Ovary (tissue), 9 donors: ENCODE measurements around the gene CTDP1. TPM values are rescaled to one million over a fixed set of nuclear protein-coding genes. Genes with fewer than 3 reads are reported as not detected.

Experiments used
- DNase-seq, 5 donors: peaks; one replicate each; pipeline ENCODE4 v3.0.0-alpha.2; 2019 to 2020
- H3K27ac ChIP-seq, 2 donors: fragments of 200-600 bp; one replicate each; pipeline versions ENCODE4 v1.5.1 to v1.8.0; 2019 to 2022
- H3K27me3 ChIP-seq: fragments of 200-600 bp; one replicate; pipeline ENCODE4 v1.8.0; 2022
- H3K36me3 ChIP-seq: fragments of 200-600 bp; sonication (generic); one replicate; pipeline ENCODE4 v1.5.1; 2019
- H3K4me1 ChIP-seq: one replicate; pipeline ENCODE4 v1.8.1; 2013; ENCODE audit warnings: mild to moderate bottlenecking, moderate library complexity; ENCODE audit not compliant: insufficient read depth
- H3K4me3 ChIP-seq: fragments of 200-600 bp; sonication (generic); one replicate; pipeline ENCODE4 v1.5.1; 2017
- H3K9me3 ChIP-seq, 2 donors: fragments of 200-600 bp in 1 of 2; sonication (generic) in 1 of 2; one replicate each; pipeline versions ENCODE4 v1.5.1 to v1.8.1; 2013 to 2019; ENCODE audit warnings: mild to moderate bottlenecking in 1 of 2, moderate library complexity in 1 of 2
- EP300 ChIP-seq: sonication (generic); formaldehyde crosslinking; IDR thresholded peaks from one replicate; pipeline ENCODE4 v1.6.1; 2017; ENCODE audit warnings: antibody characterized with exemption
- POLR2A ChIP-seq: fragments of 450-650 bp; IDR thresholded peaks from one replicate; pipeline ENCODE4 v1.6.1; 2017; ENCODE audit warnings: antibody characterized with exemption, mild to moderate bottlenecking, moderate library complexity
- WGBS, 3 donors: extraction: QIAGEN DNeasy Blood & Tissue Kit in 1 of 3; methylation state at CpG; one replicate each; pipeline versions ENCODE4 v1.1.5 to v1.1.7; 2013 to 2017; 5-methylcytosine and 5-hydroxymethylcytosine counted together
- intact Hi-C, 4 donors: fragments of 100-400 bp; cut with DNase I; formaldehyde crosslinking; loops; one replicate each; pipeline versions ENCODE4 v1.11.0 to v1.15.1; 2022 to 2023
- polyA plus RNA-seq, 2 donors: library from polyadenylated mRNA; stranded (reverse); fragments of 200-250 nt in 1 of 2; fragments of 350-450 nt in 1 of 2; fragmentation: Illumina TruSeq in 1 of 2; extraction: RNeasy Lipid Tissue Mini Kit (QIAGEN cat#74804) in 1 of 2; gene quantifications; one replicate each; pipeline ENCODE4 v1.2.3, GENCODE V29; 2013 to 2014
- total RNA-seq, 7 donors: library from RNA; depleted of rRNA in 2 of 7; stranded (reverse); fragments of >200 nt in 2 of 7; fragmentation: NEBNext Ultra II Directional in 3 of 7; extraction: Animal tissue kit (Norgen Biotek cat#: 25700) in 3 of 7; gene quantifications; one replicate each; pipeline versions ENCODE4 v1.1.0 to v1.2.4, GENCODE V29; 2016 to 2023
- TF ChIP-seq, protein P1 (sequence below), 3 donors: fragments of 450-650 bp in 2 of 3; fragments of 200-600 bp in 1 of 3; IDR thresholded peaks; one replicate each; pipeline versions ENCODE4 v1.5.1 to v1.8.0; 2016 to 2022; ENCODE audit warnings: antibody characterized with exemption in 3 of 3, mild to moderate bottlenecking in 1 of 3
- donor health status: DM: no; HTN: no; CAD: no; lungs with moderate emphysema.
- donor health status: DM: no; HTN: no; CAD: no.
- donor health status: Bipolar disorder and iron deficiency.
- donor health status: DM: yes; HTN: yes; CAD: no.
- donor health status: DM: no; HTN: no; CAD: no.
- donor health status: DM: yes; HTN: yes; CAD: no.

Gene CTDP1
- total and polyA plus RNA-seq, 9 donors = 2.5 to 15.2 (median 11.2) TPM

DNA sequence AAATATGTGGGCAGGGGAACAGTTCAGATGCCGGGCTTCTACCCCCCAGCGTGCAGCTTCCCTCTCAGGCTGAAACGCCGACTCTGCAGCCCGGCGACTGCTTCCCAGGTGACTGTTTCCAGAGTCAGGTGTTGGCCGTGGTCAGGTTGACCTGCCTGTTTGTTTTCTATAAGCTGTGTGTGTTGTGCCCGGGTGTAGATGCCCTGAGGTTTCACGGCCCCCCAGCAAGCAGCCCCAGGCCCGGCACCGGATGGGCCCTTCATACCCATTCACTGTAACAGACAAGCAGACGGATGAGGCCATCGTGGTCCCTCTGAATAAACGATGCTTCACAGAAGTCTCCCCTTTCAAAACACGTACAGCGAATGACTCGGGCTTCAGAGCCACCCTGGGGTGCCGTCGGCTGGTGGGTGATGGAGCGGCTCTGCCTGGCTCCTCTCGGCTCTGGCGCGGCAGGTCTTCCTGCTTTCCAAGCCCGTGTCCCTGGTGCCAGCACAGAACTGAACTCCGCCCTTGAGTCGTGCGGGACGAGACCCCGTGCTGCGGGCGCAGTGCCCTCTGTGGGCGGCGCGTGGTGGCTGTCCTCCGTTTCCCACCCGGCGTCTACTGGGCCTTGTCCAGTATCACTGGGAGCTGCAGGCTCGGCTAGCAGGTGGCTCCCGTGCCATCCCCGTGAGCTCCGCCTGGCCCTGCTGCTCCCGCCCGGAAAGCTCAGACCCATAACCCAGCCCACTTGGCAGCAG is 103.1 kb downstream of the CTDP1 start:
- Histone ChIP-seq H3K4me1 (no peaks in the 10 kb centered on the region), H3K36me3 (no peaks in the 10 kb centered on the region), H3K4me3 (no peak overlapping the region), H3K9me3 (no peaks in the 10 kb centered on the region), H3K27me3 (no peaks in the 10 kb centered on the region), H3K27ac (no peak overlapping the region)
- intact Hi-C loops = no loop called here
- WGBS, 3 donors = 84 to 86% (median 86%) methylated on average over 43 of the region's 43 CpGs
- DNase-seq = no peak
- TF ChIP-seq EP300 = no peak

DNA sequence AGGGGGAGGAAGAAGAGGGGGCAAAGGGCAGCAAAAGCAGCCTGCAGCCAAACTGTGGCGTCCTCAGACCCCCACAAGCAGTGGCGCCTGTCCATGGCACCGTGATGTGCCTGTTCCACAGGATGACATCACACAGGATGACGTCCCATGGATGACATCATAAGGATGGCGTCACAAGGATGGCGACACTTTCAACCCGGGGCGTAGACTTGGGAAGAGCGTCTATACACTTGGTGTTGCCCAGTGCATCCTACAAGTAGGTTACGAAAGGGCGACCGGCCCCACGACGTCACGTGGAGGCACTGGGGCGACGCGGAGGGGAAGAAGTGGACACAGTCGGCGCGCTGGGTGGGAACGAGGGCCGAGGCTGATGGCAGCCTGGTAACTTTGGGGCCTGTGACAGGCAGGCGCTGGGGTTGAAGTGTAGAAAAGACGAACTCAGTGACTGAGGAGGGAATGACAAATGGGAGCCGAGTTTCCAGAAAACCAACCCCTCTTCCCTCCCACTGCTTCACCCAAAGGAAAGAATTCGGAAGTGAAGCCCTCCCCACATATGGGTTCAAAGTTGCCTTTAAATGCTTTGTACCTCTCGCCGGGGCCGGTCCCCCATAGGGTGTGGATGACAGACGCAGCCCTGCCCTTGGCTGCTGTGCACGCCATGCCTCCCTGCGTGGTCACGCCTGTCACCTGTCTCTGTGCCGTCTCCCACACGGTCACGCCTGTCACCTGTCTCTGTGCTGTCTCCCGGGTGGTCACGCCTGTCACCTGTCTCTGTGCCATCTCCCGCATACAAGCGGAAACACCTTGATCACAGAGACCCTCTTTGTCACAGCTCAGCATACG is 104.7 kb downstream of the CTDP1 start:
- H3K4me3 ChIP-seq = no peak overlapping the region
- TF ChIP-seq, protein P1, sequence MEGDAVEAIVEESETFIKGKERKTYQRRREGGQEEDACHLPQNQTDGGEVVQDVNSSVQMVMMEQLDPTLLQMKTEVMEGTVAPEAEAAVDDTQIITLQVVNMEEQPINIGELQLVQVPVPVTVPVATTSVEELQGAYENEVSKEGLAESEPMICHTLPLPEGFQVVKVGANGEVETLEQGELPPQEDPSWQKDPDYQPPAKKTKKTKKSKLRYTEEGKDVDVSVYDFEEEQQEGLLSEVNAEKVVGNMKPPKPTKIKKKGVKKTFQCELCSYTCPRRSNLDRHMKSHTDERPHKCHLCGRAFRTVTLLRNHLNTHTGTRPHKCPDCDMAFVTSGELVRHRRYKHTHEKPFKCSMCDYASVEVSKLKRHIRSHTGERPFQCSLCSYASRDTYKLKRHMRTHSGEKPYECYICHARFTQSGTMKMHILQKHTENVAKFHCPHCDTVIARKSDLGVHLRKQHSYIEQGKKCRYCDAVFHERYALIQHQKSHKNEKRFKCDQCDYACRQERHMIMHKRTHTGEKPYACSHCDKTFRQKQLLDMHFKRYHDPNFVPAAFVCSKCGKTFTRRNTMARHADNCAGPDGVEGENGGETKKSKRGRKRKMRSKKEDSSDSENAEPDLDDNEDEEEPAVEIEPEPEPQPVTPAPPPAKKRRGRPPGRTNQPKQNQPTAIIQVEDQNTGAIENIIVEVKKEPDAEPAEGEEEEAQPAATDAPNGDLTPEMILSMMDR (IDR thresholded peaks at IDR 0.05) = no peak
- no peak for TF ChIP-seq EP300
- TF ChIP-seq POLR2A = no peak
- intact Hi-C loops = no loop called here
- no peak for DNase-seq
- H3K4me1 ChIP-seq = no peaks in the 10 kb centered on the region
- no peak overlapping the region for H3K27ac ChIP-seq
- no peaks in the 10 kb centered on the region for H3K27me3 ChIP-seq
- H3K36me3 ChIP-seq = no peaks in the 10 kb centered on the region
- H3K9me3 ChIP-seq = no peaks in the 10 kb centered on the region
- WGBS, 3 donors = 80 to 82% (median 82%) methylated on average over 42 of the region's 42 CpGs

DNA sequence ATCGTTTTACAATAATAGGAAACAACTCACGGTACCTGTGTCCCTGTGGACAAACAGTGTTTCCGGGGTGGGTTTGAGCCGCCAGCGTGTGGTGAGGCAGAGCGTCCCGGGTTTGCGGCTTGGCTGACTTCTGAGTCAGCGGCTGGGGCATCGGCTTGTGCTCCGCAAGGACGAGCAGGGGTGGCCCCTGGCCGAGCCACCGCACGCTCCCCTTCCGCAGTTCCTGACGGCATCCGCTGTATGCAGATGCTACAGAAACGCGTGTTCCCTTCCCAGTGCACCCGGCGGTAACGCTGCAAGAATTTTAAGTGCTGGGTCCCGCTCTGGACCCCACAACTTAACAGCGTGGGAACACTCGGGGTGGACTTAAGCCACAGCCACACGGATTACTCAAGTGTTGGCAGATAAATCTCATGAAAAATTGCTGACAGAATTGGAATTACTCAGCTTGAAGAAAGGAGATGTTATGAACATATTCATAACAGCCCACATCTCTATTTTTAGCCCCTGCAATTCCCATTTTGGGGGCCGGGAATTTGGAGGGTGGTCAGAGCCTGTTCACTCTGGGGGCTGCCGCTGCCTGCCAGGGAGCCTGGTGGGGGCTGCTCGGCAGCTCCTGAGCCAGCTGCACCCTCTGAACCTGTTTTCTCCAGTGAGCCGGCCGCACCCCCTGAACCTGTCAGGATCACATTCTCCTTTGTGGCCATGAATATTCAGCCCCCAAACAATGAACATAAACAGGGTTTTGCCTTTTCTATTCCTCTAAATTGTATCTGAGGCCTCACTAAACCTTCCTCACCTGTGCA is 105.6 kb downstream of the CTDP1 start:
- Histone ChIP-seq H3K4me1 (no peaks in the 10 kb centered on the region), H3K4me3 (no peak overlapping the region), H3K36me3 (no peaks in the 10 kb centered on the region), H3K9me3 (no peaks in the 10 kb centered on the region), H3K27me3 (no peaks in the 10 kb centered on the region), H3K27ac (no peak overlapping the region)
- TF ChIP-seq, protein P1 (IDR thresholded peaks at IDR 0.05) = no peak
- TF ChIP-seq EP300 (no peak), POLR2A (no peak)
- WGBS, 3 donors = 60 to 71% (median 71%) methylated on average over 32 of the region's 32 CpGs
- intact Hi-C loops = no loop called here
- no peak for DNase-seq

DNA sequence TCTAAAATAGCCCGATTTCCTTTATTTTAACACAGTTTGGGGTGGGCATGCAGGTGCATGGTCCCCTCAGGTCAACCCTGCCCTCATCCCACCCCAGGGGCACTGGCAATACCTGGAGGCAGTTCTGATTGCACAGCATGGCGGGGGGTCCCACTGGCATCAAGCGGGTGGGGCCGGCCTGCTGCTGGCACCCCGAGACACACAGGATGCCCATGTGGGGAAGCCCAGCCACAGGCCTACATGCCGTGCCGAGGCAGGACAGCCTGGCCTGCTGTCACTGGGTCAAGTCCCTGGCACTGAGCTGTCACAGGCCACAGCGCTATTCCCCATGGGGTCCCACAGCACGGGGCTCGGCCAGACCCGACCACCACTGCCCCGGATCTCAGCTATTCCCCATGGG is 106.2 kb downstream of the CTDP1 start:
- no peak for DNase-seq
- H3K27ac ChIP-seq = no peak overlapping the region
- intact Hi-C loops = no loop called here
- no peaks in the 10 kb centered on the region for H3K4me1 ChIP-seq
- no peaks in the 10 kb centered on the region for H3K9me3 ChIP-seq
- TF ChIP-seq POLR2A (no peak), EP300 (no peak)
- TF ChIP-seq, protein P1 (IDR thresholded peaks at IDR 0.05) = no peak
- no peak overlapping the region for H3K4me3 ChIP-seq
- H3K27me3 ChIP-seq = no peaks in the 10 kb centered on the region
- H3K36me3 ChIP-seq = no peaks in the 10 kb centered on the region
- WGBS, 3 donors = 67 to 88% (median 85%) methylated on average over 12 of the region's 12 CpGs
